NCI-H2107 (cell line): Measurements from ENCODE around the gene ERICH2.

ENCODE experiments used
- DNase-seq: peaks from one replicate; lab custom pipeline; 2025; lab: John Stamatoyannopoulos, UW

The ERICH2 gene

DNA sequence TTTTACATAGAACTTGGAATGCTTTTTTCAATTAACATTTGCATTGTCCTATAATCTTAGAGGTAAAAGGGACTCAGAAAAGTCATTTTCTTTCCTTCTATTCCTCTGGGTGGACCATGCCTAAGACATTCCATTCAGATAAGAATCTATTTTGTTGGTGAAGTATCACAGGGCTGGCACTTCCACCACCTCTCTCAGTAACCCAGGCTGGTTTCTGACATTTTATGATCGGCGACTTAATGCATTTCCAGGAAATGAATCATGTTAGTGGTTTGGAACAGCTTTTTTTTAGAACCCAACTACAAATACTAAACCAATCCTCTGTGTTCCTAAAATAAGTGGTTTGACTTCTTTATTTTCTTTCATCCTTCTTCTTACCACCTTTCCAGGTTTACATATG lies 73.5 kb downstream of the ERICH2 start:
- no peak for DNase-seq

DNA sequence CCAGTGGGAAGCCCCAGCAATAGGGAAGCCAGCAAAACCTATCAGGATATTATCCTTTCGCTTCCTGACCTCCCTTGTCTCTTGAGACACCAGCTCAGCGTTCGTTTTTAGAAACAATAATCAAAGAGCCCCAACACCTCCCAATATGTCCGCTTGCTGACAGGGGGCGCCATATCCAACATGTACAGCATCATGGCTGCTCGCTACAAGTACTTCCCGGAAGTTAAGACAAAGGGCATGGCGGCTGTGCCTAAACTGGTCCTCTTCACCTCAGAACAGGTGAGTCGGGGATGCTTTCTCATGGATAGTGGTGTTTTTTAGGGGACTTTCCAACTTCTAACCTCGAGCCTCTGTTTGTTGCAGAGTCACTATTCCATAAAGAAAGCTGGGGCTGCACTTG lies 75.2 kb downstream of the ERICH2 start:
- DNase-seq, result no peak

DNA sequence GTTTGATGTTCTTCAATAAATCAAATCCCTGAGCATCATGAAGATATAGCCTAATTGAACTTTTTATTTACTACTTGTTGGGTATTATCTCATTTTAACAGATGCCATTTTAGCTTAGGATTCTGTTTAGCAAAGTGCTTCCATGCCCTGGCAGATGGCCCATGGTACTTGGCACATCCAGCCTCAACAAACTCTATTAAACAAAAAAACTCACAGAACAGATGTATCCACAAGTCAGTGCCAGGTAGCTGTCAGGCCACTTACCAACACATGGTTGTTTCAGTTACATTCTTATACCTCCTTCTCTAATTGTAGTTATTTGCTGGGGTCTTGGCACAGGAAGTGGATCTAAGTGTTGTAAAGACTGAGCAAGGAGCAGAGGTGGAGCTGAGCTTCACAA lies 76.1 kb downstream of the ERICH2 start:
- no peak for DNase-seq

DNA sequence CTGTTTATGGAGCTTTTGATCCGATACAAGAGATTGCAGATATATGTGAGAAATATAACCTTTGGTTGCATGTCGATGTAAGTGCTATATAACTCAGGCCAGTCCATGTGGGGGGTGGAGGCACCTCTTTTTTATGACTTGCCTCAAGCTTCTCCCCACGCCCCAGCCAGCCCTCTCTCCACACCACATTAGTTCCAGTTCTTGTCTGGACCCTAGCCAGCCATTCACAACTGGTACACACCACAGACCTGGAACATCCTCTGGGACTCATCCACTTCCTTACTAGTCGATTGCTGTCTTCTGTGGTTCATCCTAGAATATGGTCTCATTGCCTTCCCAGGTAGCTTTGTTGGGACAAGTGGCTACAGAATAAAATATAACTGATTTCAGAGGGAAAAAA lies 77.5 kb downstream of the ERICH2 start:
- no peak for DNase-seq
